GM18505 (cell line): Measurements from ENCODE around the gene TMEM120B.

ENCODE experiments used
- ATAC-seq: cut with Tn5 transposase; IDR thresholded peaks from one replicate; pipeline ENCODE4 v1.9.1; 2021; ENCODE audit not compliant: unreplicated experiment
- POLR2A ChIP-seq: IDR thresholded peaks from 4 replicates; pipeline ENCODE4 v1.6.1; 2011; ENCODE audit warnings: borderline replicate concordance; ENCODE audit not compliant: insufficient read depth, insufficient read length; ENCODE audit errors: extremely low read depth

Gene TMEM120B

GRCh38 chr12:121792607-121793439, 80.3 kb downstream of the TMEM120B start:
- ATAC-seq, result no peak

GRCh38 chr12:121793440-121793837, 80.9 kb downstream of the TMEM120B start, which contains the start of gene RHOF:
Gene RHOF (minus strand): TSS chr12:121793688. CDS start chr12:121793633, 55 bp downstream.
- TF ChIP-seq POLR2A, result peak; percentile 68
- peak; percentile 18 for ATAC-seq

More at GRCh38 chr12:121792607-121793439, 80.3 kb downstream of the TMEM120B start:
- TF ChIP-seq POLR2A, result peak; percentile 22

GRCh38 chr12:121793838-121794533, 81.4 kb downstream of the TMEM120B start:
- peak; percentile 30 for TF ChIP-seq POLR2A

GRCh38 chr12:121794534-121795033, 82.0 kb downstream of the TMEM120B start:
- TF ChIP-seq POLR2A, result peak; percentile 16
- ATAC-seq, result no peak

More at GRCh38 chr12:121793838-121794533, 81.4 kb downstream of the TMEM120B start:
- peak; percentile 47 for ATAC-seq

- no peak for ATAC-seq
- TF ChIP-seq POLR2A, result no peak
These were observed 82.7 kb downstream of the TMEM120B start for GRCh38 chr12:121795034-121795968.

- no peak for ATAC-seq
- TF ChIP-seq POLR2A, result no peak
These were observed 84.6 kb downstream of the TMEM120B start for GRCh38 chr12:121796855-121797751.

GRCh38 chr12:121797937-121798786, 85.6 kb downstream of the TMEM120B start:
- no peak for TF ChIP-seq POLR2A
- ATAC-seq, result no peak

- ATAC-seq, result no peak
- TF ChIP-seq POLR2A, result no peak
These were observed 86.2 kb downstream of the TMEM120B start for GRCh38 chr12:121798787-121799155.

- TF ChIP-seq POLR2A, result no peak
- ATAC-seq, result no peak
These were observed 86.7 kb downstream of the TMEM120B start for GRCh38 chr12:121799156-121799841.

GRCh38 chr12:121799842-121800693, 87.5 kb downstream of the TMEM120B start:
- no peak for ATAC-seq
- TF ChIP-seq POLR2A, result no peak
